RPMI7951 (cell line): ENCODE results near the gene ZNF398. TPM values are rescaled to one million over a fixed set of nuclear protein-coding genes. Genes with fewer than 3 reads are reported as not detected.

ENCODE experiments used
- DNase-seq: peaks from one replicate; pipeline ENCODE4 v3.0.0-alpha.2; 2012; ENCODE audit warnings: low read depth
- total RNA-seq: library from RNA; depleted of rRNA; stranded (reverse); fragments of >200 nt; shearing (Covaris generic); gene quantifications from 2 replicates; pipeline ENCODE4 v1.2.3, GENCODE V29; 2014

Gene ZNF398
- total RNA-seq, 1 experiment from 2014 or later: 14.2 TPM

- no peak for DNase-seq
These were observed 49.0 kb downstream of the ZNF398 start for GRCh38 chr7:149196151-149196704.

- peak; percentile 26 for DNase-seq
These were observed 49.5 kb downstream of the ZNF398 start for GRCh38 chr7:149196705-149197171.

- no peak for DNase-seq
These were observed 50.4 kb downstream of the ZNF398 start for GRCh38 chr7:149197675-149198074.

GRCh38 chr7:149198161-149198816, 51.0 kb downstream of the ZNF398 start:
- no peak for DNase-seq

GRCh38 chr7:149199234-149199995, 52.2 kb downstream of the ZNF398 start:
- DNase-seq: no peak

- DNase-seq: no peak
These were observed 55.6 kb downstream of the ZNF398 start for GRCh38 chr7:149202831-149203231.

GRCh38 chr7:149205690-149206381, 58.6 kb downstream of the ZNF398 start:
- DNase-seq: no peak

- no peak for DNase-seq
These were observed 60.2 kb downstream of the ZNF398 start for GRCh38 chr7:149207324-149208035.

GRCh38 chr7:149209518-149210269, 62.4 kb downstream of the ZNF398 start:
- DNase-seq: peak; percentile 77

- DNase-seq: no peak
These were observed 63.3 kb downstream of the ZNF398 start for GRCh38 chr7:149210551-149210950.

GRCh38 chr7:149214020-149214720, 66.9 kb downstream of the ZNF398 start:
- no peak for DNase-seq

GRCh38 chr7:149216402-149216801, 69.1 kb downstream of the ZNF398 start:
- DNase-seq: peak; percentile 60

- no peak for DNase-seq
These were observed 70.3 kb downstream of the ZNF398 start for GRCh38 chr7:149217570-149217969.

GRCh38 chr7:149218469-149219420, 71.5 kb downstream of the ZNF398 start:
- peak; percentile 40 for DNase-seq

GRCh38 chr7:149220534-149220933, 73.3 kb downstream of the ZNF398 start:
- DNase-seq: peak; percentile 93

GRCh38 chr7:149223176-149223575, 75.9 kb downstream of the ZNF398 start:
- no peak for DNase-seq

- no peak for DNase-seq
These were observed 76.5 kb downstream of the ZNF398 start for GRCh38 chr7:149223761-149224160.

- DNase-seq: no peak
These were observed 77.1 kb downstream of the ZNF398 start for GRCh38 chr7:149224352-149224751.

- no peak for DNase-seq
These were observed 77.9 kb downstream of the ZNF398 start for GRCh38 chr7:149225106-149225505.
